ENCODE data around the gene KRT17.
"Not testable (repeated sequence)": the region's sequence is repeated elsewhere in the genome, so short reads cannot be mapped to it uniquely, and the experiment has no call there.

KRT17 gene

GRCh38 chr17:41579484-41580243 lies 44.7 kb downstream of the KRT17 start:
- H3K27me3 ChIP-seq (ENCODE audit: insufficient read depth, low read length, poor library complexity): peaks cover 4% of the 10 kb centered on the region
- H3K4me1 ChIP-seq (ENCODE audit: insufficient read depth, low read length): no peaks in the 10 kb centered on the region
- no peaks in the 10 kb centered on the region for H3K9me3 ChIP-seq (ENCODE audit: insufficient read depth, low read length, severe bottlenecking)
- H3K4me3 ChIP-seq (ENCODE audit: low read depth in 1 of 2, low read length in 2 of 2): no peak overlapping the region
- 0 out of 2 replicates have a peak, but pooled peaks cover 3% of the 10 kb centered on the region for H4K20me1 ChIP-seq (ENCODE audit: insufficient read depth, low read length)
- H3K4me2 ChIP-seq (ENCODE audit: insufficient read depth, low read length): no peak overlapping the region
- no peak for TF ChIP-seq EZH2 (IDR thresholded peaks at IDR 0.05; ENCODE audit: borderline replicate concordance, low read depth, low read length, severe bottlenecking)
- TF ChIP-seq, protein P1, sequence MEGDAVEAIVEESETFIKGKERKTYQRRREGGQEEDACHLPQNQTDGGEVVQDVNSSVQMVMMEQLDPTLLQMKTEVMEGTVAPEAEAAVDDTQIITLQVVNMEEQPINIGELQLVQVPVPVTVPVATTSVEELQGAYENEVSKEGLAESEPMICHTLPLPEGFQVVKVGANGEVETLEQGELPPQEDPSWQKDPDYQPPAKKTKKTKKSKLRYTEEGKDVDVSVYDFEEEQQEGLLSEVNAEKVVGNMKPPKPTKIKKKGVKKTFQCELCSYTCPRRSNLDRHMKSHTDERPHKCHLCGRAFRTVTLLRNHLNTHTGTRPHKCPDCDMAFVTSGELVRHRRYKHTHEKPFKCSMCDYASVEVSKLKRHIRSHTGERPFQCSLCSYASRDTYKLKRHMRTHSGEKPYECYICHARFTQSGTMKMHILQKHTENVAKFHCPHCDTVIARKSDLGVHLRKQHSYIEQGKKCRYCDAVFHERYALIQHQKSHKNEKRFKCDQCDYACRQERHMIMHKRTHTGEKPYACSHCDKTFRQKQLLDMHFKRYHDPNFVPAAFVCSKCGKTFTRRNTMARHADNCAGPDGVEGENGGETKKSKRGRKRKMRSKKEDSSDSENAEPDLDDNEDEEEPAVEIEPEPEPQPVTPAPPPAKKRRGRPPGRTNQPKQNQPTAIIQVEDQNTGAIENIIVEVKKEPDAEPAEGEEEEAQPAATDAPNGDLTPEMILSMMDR (IDR thresholded peaks at IDR 0.05; ENCODE audit: borderline replicate concordance, extremely low read depth, low read length, poor library complexity, severe bottlenecking): peak; percentile 78
- no peak overlapping the region for H3K9ac ChIP-seq (ENCODE audit: low read depth, low read length)
- no peak overlapping the region for H2AFZ ChIP-seq (ENCODE audit: low read depth, low read length)
- no peaks in the 10 kb centered on the region for H3K36me3 ChIP-seq (ENCODE audit: insufficient read depth, low read length)
- H3K27ac ChIP-seq (ENCODE audit: low read length): no peak overlapping the region
- no peaks in the 10 kb centered on the region for H3K79me2 ChIP-seq (ENCODE audit: insufficient read depth, low read length)
- ATAC-seq (ENCODE audit: insufficient read depth, low read depth) (peak; percentile 89), DNase-seq (peak; percentile 74)

DNA sequence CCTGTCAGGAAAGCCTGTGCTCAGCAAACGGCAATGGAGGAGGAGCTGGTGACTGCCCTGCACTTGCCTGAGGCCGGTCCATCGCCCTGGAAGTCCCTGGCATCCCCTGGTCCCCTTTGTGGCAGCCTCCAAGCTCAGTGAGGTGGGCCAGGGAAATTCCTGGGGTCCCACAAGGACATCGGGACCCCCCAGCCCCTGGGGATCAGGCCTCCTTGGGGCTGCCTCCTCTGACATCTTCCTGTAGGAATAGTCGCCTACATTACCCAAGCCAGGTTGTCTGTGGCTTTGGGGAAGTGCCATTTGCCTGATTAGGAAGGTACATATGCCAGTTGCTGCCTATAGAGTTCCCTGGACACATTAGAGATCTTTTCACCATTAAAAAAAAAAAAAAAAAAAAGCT lies 45.4 kb downstream of the KRT17 start:
- Histone ChIP-seq H3K36me3 (ENCODE audit: insufficient read depth, low read length) (no peaks in the 10 kb centered on the region), H3K4me3 (ENCODE audit: low read depth in 1 of 2, low read length in 2 of 2) (no peak overlapping the region), H3K4me2 (ENCODE audit: insufficient read depth, low read length) (no peak overlapping the region), H3K79me2 (ENCODE audit: insufficient read depth, low read length) (no peaks in the 10 kb centered on the region), H3K4me1 (ENCODE audit: insufficient read depth, low read length) (no peaks in the 10 kb centered on the region), H3K9ac (ENCODE audit: low read depth, low read length) (no peak overlapping the region), H4K20me1 (ENCODE audit: insufficient read depth, low read length) (0 out of 2 replicates have a peak, but pooled peaks cover 3% of the 10 kb centered on the region), H3K27me3 (ENCODE audit: insufficient read depth, low read length, poor library complexity) (peaks cover 4% of the 10 kb centered on the region), H3K9me3 (ENCODE audit: insufficient read depth, low read length, severe bottlenecking) (no peaks in the 10 kb centered on the region), H2AFZ (ENCODE audit: low read depth, low read length) (no peak overlapping the region), H3K27ac (ENCODE audit: low read length) (no peak overlapping the region)
- DNase-seq (no peak), ATAC-seq (ENCODE audit: insufficient read depth, low read depth) (no peak)
- no peak for TF ChIP-seq EZH2 (IDR thresholded peaks at IDR 0.05; ENCODE audit: borderline replicate concordance, low read depth, low read length, severe bottlenecking)
- TF ChIP-seq, protein P1 (IDR thresholded peaks at IDR 0.05; ENCODE audit: borderline replicate concordance, extremely low read depth, low read length, poor library complexity, severe bottlenecking): no peak

DNA sequence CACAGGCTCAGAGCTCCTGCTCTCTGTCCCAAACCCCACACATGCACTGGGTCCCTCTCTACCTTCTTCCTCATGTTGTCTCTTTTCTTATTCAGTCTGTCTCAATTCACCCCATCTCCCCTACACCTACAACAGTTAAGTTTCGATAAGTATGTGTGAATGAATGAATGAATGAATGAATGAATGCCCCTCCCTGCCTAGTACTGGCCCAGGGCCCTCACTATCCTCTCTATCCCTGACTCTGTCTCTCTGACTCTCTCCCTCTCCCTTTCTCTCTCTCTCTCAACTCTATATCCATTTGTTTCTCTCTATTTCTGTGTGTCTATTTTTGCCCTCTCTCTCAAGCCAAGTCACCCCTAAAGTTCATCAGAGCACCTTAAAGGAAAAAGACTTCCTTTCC lies 45.8 kb downstream of the KRT17 start:
- H3K4me1 ChIP-seq (ENCODE audit: insufficient read depth, low read length): no peaks in the 10 kb centered on the region
- no peak for TF ChIP-seq EZH2 (IDR thresholded peaks at IDR 0.05; ENCODE audit: borderline replicate concordance, low read depth, low read length, severe bottlenecking)
- TF ChIP-seq, protein P1 (IDR thresholded peaks at IDR 0.05; ENCODE audit: borderline replicate concordance, extremely low read depth, low read length, poor library complexity, severe bottlenecking): no peak
- no peaks in the 10 kb centered on the region for H3K36me3 ChIP-seq (ENCODE audit: insufficient read depth, low read length)
- no peaks in the 10 kb centered on the region for H3K79me2 ChIP-seq (ENCODE audit: insufficient read depth, low read length)
- no peaks in the 10 kb centered on the region for H3K9me3 ChIP-seq (ENCODE audit: insufficient read depth, low read length, severe bottlenecking)
- H3K9ac ChIP-seq (ENCODE audit: low read depth, low read length): no peak overlapping the region
- no peak overlapping the region for H3K27ac ChIP-seq (ENCODE audit: low read length)
- H3K4me3 ChIP-seq (ENCODE audit: low read depth in 1 of 2, low read length in 2 of 2): no peak overlapping the region
- no peak overlapping the region for H3K4me2 ChIP-seq (ENCODE audit: insufficient read depth, low read length)
- 0 out of 2 replicates have a peak, but pooled peaks cover 3% of the 10 kb centered on the region for H4K20me1 ChIP-seq (ENCODE audit: insufficient read depth, low read length)
- H2AFZ ChIP-seq (ENCODE audit: low read depth, low read length): no peak overlapping the region
- peaks cover 4% of the 10 kb centered on the region for H3K27me3 ChIP-seq (ENCODE audit: insufficient read depth, low read length, poor library complexity)
- DNase-seq: no peak
- no peak for ATAC-seq (ENCODE audit: insufficient read depth, low read depth)

GRCh38 chr17:41576740-41577139 lies 47.6 kb downstream of the KRT17 start:
- not testable (repeated sequence) for ATAC-seq (ENCODE audit: insufficient read depth, low read depth); H3K4me2 ChIP-seq (ENCODE audit: insufficient read depth, low read length); H3K9ac ChIP-seq (ENCODE audit: low read depth, low read length); H4K20me1 ChIP-seq (ENCODE audit: insufficient read depth, low read length); H3K79me2 ChIP-seq (ENCODE audit: insufficient read depth, low read length); H3K27me3 ChIP-seq (ENCODE audit: insufficient read depth, low read length, poor library complexity); DNase-seq; H3K4me1 ChIP-seq (ENCODE audit: insufficient read depth, low read length); H3K9me3 ChIP-seq (ENCODE audit: insufficient read depth, low read length, severe bottlenecking); H3K36me3 ChIP-seq (ENCODE audit: insufficient read depth, low read length); H2AFZ ChIP-seq (ENCODE audit: low read depth, low read length); H3K27ac ChIP-seq (ENCODE audit: low read length); H3K4me3 ChIP-seq (ENCODE audit: low read depth in 1 of 2, low read length in 2 of 2)
